Measurements from ENCODE around the gene PLPPR1.

PLPPR1 gene

GRCh38 chr9:101371813-101372212 is 343.3 kb downstream of the PLPPR1 start:
- no peaks in the 10 kb centered on the region for H3K36me3 ChIP-seq (ENCODE audit: control insufficient read depth, insufficient read depth, low read length)
- TF ChIP-seq, protein P1, sequence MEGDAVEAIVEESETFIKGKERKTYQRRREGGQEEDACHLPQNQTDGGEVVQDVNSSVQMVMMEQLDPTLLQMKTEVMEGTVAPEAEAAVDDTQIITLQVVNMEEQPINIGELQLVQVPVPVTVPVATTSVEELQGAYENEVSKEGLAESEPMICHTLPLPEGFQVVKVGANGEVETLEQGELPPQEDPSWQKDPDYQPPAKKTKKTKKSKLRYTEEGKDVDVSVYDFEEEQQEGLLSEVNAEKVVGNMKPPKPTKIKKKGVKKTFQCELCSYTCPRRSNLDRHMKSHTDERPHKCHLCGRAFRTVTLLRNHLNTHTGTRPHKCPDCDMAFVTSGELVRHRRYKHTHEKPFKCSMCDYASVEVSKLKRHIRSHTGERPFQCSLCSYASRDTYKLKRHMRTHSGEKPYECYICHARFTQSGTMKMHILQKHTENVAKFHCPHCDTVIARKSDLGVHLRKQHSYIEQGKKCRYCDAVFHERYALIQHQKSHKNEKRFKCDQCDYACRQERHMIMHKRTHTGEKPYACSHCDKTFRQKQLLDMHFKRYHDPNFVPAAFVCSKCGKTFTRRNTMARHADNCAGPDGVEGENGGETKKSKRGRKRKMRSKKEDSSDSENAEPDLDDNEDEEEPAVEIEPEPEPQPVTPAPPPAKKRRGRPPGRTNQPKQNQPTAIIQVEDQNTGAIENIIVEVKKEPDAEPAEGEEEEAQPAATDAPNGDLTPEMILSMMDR (IDR thresholded peaks at IDR 0.05; ENCODE audit: insufficient read depth, low read length, poor library complexity, severe bottlenecking): no peak
- H3K4me3 ChIP-seq (replicated peaks; ENCODE audit: low read depth, low read length): no peak overlapping the region
- no peaks in the 10 kb centered on the region for H3K27me3 ChIP-seq (replicated peaks; ENCODE audit: control insufficient read depth, insufficient read depth, low read length)
- DNase-seq (ENCODE audit: extremely low read depth, insufficient read length): no peak

- no peak overlapping the region for H3K4me3 ChIP-seq (replicated peaks; ENCODE audit: low read depth, low read length)
- H3K36me3 ChIP-seq (ENCODE audit: control insufficient read depth, insufficient read depth, low read length): no peaks in the 10 kb centered on the region
- H3K27me3 ChIP-seq (replicated peaks; ENCODE audit: control insufficient read depth, insufficient read depth, low read length): no peaks in the 10 kb centered on the region
- no peak for DNase-seq (ENCODE audit: extremely low read depth, insufficient read length)
- TF ChIP-seq, protein P1 (IDR thresholded peaks at IDR 0.05; ENCODE audit: insufficient read depth, low read length, poor library complexity, severe bottlenecking): no peak
Observed at GRCh38 chr9:101372327-101373118, 344.0 kb downstream of the PLPPR1 start.
